ENCODE measurements around the gene ARID1B.
A peak's percentile ranks its signal among the peaks of the same experiment; 100 is the strongest.

ARID1B gene

GRCh38 chr6:157194643-157195042 lies 417.5 kb downstream of the ARID1B start (continued):
- peak; percentile 23; the same call in 1 of the 2 replicates for TF ChIP-seq FEZF1 (tag by site-specific recombination; IDR thresholded peaks at IDR 0.05)
- 0 out of 2 replicates have a peak, but pooled peaks have one; percentile 51 for TF ChIP-seq BCL11A (tag by site-specific recombination; IDR thresholded peaks at IDR 0.05; ENCODE audit: low read depth)
- TF ChIP-seq OSR2 (tag by site-specific recombination; IDR thresholded peaks at IDR 0.05): 0 out of 2 replicates have a peak, but pooled peaks have one; percentile 13
- TF ChIP-seq ZNF366 (tag by site-specific recombination; conservative IDR thresholded peaks at IDR 0.05): peak; percentile 81
- TF ChIP-seq ZNF654 (tag by site-specific recombination; IDR thresholded peaks at IDR 0.05; ENCODE audit: low read depth): no peak
- no peak for TF ChIP-seq EGR2 (tag by site-specific recombination; IDR thresholded peaks at IDR 0.05; ENCODE audit: low read depth)
- TF ChIP-seq SP7 (tag by site-specific recombination; IDR thresholded peaks at IDR 0.05): peak; percentile 71
- no peak for TF ChIP-seq ZNF626 (tag by site-specific recombination; IDR thresholded peaks at IDR 0.05)
- no peak for TF ChIP-seq ZNF16 (tag by site-specific recombination; IDR thresholded peaks at IDR 0.05; ENCODE audit: low read depth)
- TF ChIP-seq ZNF26 (tag by site-specific recombination; IDR thresholded peaks at IDR 0.05): no peak
- TF ChIP-seq ZEB2 (tag by site-specific recombination; IDR thresholded peaks at IDR 0.05): 0 out of 2 replicates have a peak, but pooled peaks have one; percentile 30
- peak; percentile 30; the same call in 1 of the 2 replicates for TF ChIP-seq ZNF692 (tag by site-specific recombination; IDR thresholded peaks at IDR 0.05)
- no peak for TF ChIP-seq ZNF776 (tag by site-specific recombination; IDR thresholded peaks at IDR 0.05; ENCODE audit: borderline replicate concordance)
- TF ChIP-seq, protein P1, sequence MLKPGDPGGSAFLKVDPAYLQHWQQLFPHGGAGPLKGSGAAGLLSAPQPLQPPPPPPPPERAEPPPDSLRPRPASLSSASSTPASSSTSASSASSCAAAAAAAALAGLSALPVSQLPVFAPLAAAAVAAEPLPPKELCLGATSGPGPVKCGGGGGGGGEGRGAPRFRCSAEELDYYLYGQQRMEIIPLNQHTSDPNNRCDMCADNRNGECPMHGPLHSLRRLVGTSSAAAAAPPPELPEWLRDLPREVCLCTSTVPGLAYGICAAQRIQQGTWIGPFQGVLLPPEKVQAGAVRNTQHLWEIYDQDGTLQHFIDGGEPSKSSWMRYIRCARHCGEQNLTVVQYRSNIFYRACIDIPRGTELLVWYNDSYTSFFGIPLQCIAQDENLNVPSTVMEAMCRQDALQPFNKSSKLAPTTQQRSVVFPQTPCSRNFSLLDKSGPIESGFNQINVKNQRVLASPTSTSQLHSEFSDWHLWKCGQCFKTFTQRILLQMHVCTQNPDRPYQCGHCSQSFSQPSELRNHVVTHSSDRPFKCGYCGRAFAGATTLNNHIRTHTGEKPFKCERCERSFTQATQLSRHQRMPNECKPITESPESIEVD (tag by site-specific recombination; IDR thresholded peaks at IDR 0.05): peak; percentile 53; the same call in 1 of the 2 replicates
- TF ChIP-seq KLF9 (tag by site-specific recombination; IDR thresholded peaks at IDR 0.05; ENCODE audit: low read depth): no peak
- peak; percentile 61; the same call in 1 of the 2 replicates for TF ChIP-seq ZNF24 (tag by site-specific recombination; IDR thresholded peaks at IDR 0.05)
- peak; percentile 57; the same call in 1 of the 2 replicates for TF ChIP-seq ZNF580 (tag by site-specific recombination; IDR thresholded peaks at IDR 0.05)
- TF ChIP-seq ZNF664 (tag by site-specific recombination; IDR thresholded peaks at IDR 0.05): peak; percentile 99
- 0 out of 2 replicates have a peak, but pooled peaks have one; percentile 23 for TF ChIP-seq ZNF660 (tag by site-specific recombination; IDR thresholded peaks at IDR 0.05)
- peak; percentile 33; the same call in 1 of the 2 replicates for TF ChIP-seq KLF10 (tag by site-specific recombination; IDR thresholded peaks at IDR 0.05)
- no peak for TF ChIP-seq ZNF175 (tag by site-specific recombination; IDR thresholded peaks at IDR 0.05)
- TF ChIP-seq ZBTB1 (tag by site-specific recombination; IDR thresholded peaks at IDR 0.05): no peak
- no peak for TF ChIP-seq ZNF585B (tag by site-specific recombination; IDR thresholded peaks at IDR 0.05)
- 0 out of 2 replicates have a peak, but pooled peaks have one; percentile 69 for TF ChIP-seq ZNF184 (tag by site-specific recombination; IDR thresholded peaks at IDR 0.05)

DNA sequence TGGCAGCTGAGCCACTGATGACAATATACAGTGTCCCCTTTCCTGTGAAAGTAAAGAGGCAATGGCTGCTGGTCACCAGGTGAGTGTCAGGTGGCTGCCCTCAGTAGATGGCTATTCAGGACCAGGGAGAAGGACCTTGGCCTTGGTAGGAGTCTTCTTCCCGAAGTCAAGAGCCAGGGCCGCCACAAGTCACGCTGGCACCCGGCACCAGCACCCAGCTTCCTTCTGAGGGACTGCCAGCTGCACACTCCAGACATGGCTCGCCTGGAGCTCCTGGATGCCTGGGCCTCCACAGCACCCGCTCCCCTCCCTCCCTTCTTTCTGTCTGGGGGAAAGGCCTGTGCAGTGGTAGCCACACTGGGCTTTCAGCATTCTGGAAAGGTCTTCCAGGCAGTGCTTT lies 419.2 kb downstream of the ARID1B start:
- ChIA-PET POLR2A (no interaction called here), CTCF (interaction anchor here (0.6 kb wide), 1 partner anchor 175 kb away, joined by 3 read pairs; no protein-coding TSS in a partner anchor)
- peaks cover 5% of the 10 kb centered on the region; the same call in 1 of the 2 replicates for H3K4me1 ChIP-seq (ENCODE audit: control insufficient read depth, insufficient read depth, low read length)
- no peak overlapping the region for H3K4me3 ChIP-seq (ENCODE audit: low read depth, low read length)
- no peak for TF ChIP-seq FEZF1 (tag by site-specific recombination; IDR thresholded peaks at IDR 0.05)
- TF ChIP-seq ZNF626 (tag by site-specific recombination; IDR thresholded peaks at IDR 0.05): no peak
- no peak for TF ChIP-seq ZNF561 (tag by site-specific recombination; IDR thresholded peaks at IDR 0.05; ENCODE audit: borderline replicate concordance)
- TF ChIP-seq, protein P2, sequence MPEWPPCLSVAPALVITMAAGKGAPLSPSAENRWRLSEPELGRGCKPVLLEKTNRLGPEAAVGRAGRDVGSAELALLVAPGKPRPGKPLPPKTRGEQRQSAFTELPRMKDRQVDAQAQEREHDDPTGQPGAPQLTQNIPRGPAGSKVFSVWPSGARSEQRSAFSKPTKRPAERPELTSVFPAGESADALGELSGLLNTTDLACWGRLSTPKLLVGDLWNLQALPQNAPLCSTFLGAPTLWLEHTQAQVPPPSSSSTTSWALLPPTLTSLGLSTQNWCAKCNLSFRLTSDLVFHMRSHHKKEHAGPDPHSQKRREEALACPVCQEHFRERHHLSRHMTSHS (tag by site-specific recombination; IDR thresholded peaks at IDR 0.05): no peak
- no peak for TF ChIP-seq OVOL3 (tag by site-specific recombination; IDR thresholded peaks at IDR 0.05)
- TF ChIP-seq ZNF302 (tag by site-specific recombination; IDR thresholded peaks at IDR 0.05; ENCODE audit: low read depth): no peak
- TF ChIP-seq, protein P3, sequence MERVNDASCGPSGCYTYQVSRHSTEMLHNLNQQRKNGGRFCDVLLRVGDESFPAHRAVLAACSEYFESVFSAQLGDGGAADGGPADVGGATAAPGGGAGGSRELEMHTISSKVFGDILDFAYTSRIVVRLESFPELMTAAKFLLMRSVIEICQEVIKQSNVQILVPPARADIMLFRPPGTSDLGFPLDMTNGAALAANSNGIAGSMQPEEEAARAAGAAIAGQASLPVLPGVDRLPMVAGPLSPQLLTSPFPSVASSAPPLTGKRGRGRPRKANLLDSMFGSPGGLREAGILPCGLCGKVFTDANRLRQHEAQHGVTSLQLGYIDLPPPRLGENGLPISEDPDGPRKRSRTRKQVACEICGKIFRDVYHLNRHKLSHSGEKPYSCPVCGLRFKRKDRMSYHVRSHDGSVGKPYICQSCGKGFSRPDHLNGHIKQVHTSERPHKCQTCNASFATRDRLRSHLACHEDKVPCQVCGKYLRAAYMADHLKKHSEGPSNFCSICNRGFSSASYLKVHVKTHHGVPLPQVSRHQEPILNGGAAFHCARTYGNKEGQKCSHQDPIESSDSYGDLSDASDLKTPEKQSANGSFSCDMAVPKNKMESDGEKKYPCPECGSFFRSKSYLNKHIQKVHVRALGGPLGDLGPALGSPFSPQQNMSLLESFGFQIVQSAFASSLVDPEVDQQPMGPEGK (tag by site-specific recombination; IDR thresholded peaks at IDR 0.05): no peak
- no peak for TF ChIP-seq ZNF354C (tag by site-specific recombination; IDR thresholded peaks at IDR 0.05; ENCODE audit: borderline replicate concordance, low read depth)
- TF ChIP-seq ZNF670 (tag by site-specific recombination; IDR thresholded peaks at IDR 0.05; ENCODE audit: low read depth): no peak
- H3K9me3 ChIP-seq (ENCODE audit: control insufficient read depth, insufficient read depth, low read depth, low read length): no peaks in the 10 kb centered on the region
- peaks cover 0 to 67% of the 10 kb centered on the region in 2 experiments; a peak in 2 of 3 replicates for H3K36me3 ChIP-seq (ENCODE audit: control insufficient read depth in 2 of 2, insufficient read depth in 1 of 2, low read length in 2 of 2)
- no peak overlapping the region for H3K27ac ChIP-seq (ENCODE audit: extremely low read depth, low read depth, low read length)

All from HEK293 (cell line).